HG03442 (cell line): ENCODE results near the gene TTC39C.

Experiments used
- ATAC-seq: cut with Tn5 transposase; IDR thresholded peaks from one replicate; pipeline ENCODE4 v1.9.1; 2021; ENCODE audit warnings: mild to moderate bottlenecking, moderate library complexity; ENCODE audit not compliant: unreplicated experiment

TTC39C gene

GRCh38 chr18:23990474-23991410 is 23.8 kb upstream of the TTC39C start:
- ATAC-seq, result no peak

DNA sequence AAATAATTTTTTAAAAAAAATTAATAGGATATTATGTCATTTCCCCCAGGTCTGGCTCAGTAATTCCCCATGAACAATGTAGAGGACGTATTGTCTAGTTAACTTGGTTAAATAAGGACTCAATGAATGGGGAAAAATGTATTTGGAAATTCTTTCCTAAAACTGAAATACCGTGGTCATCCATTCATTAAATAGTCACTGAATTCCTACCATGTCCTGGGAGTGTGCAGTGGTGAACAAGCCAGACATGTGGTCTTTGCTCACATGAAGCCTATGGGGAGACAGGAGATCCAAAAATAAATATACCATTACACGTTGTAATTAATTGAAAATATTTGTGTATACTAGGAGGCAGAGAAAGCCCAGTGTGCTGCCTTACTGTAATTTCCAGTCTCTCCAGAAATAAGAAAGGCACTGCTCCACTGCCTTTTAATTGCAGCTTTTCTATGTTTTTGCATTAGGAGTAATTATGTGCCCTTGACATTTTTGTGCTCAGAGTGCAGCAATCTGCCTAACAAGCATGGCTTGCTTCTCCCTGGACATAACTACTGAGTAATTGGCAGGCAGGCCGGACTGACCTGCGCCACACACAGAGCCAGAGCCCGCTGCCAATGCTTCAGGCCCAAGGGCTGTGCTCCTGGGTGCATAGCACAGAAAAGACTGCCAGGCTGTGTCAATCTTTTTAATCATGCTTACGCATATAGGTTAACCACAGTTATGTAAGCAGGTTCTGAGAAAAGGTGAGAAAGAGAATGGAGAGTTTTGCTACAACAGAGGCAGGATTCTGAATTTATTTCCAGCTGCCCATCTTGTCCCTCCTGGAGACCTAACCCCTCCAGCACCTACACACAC is 22.2 kb upstream of the TTC39C start:
- ATAC-seq, result no peak

DNA sequence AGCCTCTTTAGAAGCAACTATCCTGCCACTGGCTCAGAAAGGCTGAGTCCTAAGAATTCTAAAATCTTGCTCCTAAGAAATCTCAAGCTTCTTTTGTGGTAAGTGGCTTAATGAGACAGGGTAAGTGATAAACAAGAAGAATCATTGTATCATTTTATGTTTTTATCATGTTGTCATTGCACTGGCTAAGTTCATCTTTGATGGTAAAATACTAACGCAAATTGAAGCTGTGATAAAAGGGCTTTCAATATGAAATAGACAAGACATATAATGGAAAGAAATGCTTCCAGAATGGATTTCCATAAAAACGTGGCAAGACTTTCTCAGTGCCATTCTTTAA is 21.6 kb upstream of the TTC39C start:
- ATAC-seq, result no peak

DNA sequence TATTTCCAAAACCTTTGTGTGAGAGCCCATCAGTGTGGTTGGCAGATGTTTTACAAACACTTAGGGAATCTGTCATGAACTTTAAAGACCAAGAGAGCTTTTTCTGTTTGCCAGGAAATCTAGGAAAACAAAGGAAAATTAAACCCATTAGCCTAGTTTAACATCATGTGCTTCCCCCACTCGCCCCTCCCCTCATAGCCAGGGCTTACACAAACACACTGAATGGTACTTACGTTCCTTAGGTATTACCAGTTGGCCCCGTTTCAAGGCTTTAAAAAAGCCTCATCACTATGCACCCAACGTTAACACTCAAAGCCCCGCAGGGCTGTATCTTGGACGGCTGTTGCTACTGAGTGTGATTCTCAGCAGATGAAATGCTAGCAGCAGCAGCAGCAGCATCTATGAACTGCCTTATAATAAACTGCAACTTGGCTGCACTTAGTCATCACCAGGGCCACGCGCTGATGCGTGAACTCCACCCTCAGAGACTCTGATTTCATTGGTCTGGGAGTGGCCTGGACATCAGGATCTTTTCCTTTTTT is 20.1 kb upstream of the TTC39C start:
- ATAC-seq, result peak; percentile 47

DNA sequence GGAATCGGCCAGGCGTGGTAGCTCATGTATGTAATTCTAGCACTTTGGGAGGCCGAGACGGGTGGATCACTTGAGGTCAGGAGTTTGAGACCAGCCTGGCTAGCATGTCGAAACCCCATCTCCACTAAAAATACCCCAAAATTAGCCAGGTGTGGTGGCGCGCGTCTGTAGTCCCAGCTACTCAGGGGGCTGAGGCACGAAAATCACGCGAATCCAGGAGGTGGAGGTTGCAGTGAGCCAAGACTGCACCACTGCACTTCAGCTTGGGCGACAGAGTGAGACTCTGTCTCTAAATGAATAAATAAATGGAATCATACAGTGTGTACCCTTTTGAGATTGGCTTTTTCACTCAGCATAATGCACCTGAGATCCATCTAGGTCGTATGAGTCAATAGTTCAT is 19.4 kb upstream of the TTC39C start:
- no peak for ATAC-seq

DNA sequence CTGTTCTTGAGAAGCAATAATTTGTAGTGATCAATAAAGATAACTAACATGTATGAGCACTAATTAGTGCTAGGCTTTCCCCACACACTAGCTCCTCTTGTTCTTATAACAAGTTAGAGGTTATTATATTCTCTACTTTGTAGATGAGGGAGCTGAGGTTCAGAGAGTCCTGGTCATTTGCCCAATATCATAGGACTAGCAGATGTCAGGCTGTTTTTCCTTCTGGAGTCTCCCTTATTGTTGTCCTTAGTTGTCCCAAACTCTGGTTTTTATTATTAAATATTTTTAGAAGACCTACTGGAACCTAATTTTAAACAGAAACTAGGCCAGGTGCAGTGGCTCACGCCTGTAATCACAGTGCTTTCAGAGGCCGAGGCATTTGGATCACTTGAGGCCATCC is 16.5 kb upstream of the TTC39C start:
- ATAC-seq, result no peak

DNA sequence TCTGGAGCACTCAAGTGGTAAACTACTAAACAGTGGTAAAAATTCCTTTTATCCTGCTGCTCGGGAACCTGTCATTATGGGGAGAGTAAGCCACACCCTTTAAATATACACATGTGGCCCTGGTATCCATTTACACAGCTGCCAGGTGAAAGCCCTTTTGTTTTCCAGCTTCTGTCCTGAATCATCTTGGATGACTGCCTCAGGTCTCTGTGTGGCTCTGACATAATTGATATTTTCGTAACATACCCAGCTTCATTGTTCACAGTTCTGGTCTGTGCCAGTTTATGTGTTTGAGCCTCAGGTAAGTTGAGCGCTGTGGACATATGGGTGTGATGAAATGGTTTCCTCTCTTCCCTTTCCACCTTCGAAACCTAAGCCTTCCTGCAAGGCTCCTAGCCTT is 15.7 kb upstream of the TTC39C start:
- no peak for ATAC-seq

GRCh38 chr18:24000613-24001490 is 13.7 kb upstream of the TTC39C start:
- peak; percentile 55 for ATAC-seq

DNA sequence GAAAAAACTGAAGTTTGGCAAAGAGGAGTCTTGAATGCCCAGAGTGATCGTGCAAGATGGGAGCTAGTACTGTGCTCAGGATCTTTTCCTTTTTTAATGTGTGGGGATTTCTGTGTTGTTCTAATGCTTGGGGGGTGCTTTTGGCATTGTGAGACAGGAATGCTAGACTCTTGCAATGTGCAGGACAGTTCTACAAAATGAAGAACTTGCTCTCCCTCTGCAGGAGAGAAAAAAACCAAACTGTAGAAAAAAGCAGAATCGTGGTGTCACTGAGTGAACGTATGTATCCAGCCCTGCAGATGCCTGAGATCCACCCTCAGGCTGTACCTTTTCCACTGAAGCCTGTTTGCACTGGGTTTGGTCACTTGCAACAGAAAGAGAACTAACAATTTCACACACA is 12.1 kb upstream of the TTC39C start:
- no peak for ATAC-seq

GRCh38 chr18:24003288-24003687 is 11.3 kb upstream of the TTC39C start:
- no peak for ATAC-seq

GRCh38 chr18:24003903-24004640 is 10.5 kb upstream of the TTC39C start:
- ATAC-seq, result no peak

DNA sequence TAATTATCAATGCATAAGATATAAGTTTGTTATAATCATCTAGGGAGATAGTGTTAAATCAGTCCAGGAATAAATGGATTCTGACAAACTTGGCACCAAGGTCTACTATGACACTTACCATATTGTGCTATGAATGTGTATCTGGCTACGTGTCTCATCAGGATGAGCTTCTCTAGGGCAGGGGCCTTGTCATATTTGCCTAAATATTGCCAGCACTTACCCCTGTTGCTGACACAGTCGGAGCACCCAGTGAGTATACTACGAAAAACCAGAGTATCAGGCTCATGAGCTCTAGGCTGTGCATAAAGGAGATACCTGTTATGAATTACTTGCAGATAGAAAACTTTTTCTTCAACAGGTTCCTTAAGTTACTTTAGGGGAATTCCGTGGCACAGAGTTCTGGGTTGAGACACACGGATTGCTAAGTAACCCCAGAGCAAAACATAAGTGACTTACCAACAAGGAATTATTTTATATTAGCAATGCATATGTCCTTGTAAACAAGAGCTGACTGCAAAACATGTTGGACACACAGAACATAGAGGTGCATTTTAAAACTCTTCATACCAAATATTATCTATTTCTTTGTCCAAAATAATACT is 7.7 kb upstream of the TTC39C start:
- no peak for ATAC-seq

DNA sequence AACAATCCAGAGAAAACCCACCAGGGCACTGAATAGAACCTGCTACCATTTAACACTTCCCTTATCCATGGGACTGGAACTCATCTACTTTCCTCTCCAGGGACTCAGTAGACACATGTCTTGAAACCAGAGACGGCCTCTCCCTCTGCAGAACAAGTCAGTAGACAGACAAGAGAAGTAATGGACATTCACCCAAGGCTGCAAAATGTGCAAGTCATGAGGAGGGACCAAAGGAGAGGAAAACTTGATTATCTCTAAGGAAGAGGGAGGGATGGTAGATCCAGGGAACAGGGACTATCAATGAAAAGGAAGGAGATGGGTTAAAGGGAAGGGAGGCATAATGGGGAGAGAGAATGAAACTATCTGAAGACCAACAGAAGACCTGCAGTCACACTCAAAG is 5.3 kb upstream of the TTC39C start:
- no peak for ATAC-seq

- peak; percentile 52 for ATAC-seq
These were observed 4.8 kb upstream of the TTC39C start for GRCh38 chr18:24009651-24010333.

GRCh38 chr18:24010673-24011072 is 3.9 kb upstream of the TTC39C start:
- ATAC-seq, result no peak

GRCh38 chr18:24011123-24011917 is 3.2 kb upstream of the TTC39C start:
- no peak for ATAC-seq

DNA sequence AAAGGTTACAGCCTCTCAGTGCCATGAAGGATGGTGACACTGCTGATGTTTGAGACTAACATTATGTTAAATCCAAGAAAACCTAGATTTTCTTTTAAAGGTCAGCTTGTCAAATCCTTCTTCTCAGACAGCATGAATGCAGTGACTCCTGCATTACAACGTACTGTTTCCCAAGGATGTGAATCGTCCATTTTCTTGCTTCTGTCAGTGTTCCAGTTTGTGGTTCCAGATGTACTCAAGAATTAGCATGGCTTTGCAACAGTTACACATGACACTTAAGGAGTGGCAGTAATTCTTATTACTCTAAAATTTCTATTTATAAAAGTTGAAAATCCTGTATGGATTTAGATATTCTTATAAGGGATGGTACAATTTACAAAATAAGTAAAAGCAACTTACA is 1.5 kb upstream of the TTC39C start:
- no peak for ATAC-seq

DNA sequence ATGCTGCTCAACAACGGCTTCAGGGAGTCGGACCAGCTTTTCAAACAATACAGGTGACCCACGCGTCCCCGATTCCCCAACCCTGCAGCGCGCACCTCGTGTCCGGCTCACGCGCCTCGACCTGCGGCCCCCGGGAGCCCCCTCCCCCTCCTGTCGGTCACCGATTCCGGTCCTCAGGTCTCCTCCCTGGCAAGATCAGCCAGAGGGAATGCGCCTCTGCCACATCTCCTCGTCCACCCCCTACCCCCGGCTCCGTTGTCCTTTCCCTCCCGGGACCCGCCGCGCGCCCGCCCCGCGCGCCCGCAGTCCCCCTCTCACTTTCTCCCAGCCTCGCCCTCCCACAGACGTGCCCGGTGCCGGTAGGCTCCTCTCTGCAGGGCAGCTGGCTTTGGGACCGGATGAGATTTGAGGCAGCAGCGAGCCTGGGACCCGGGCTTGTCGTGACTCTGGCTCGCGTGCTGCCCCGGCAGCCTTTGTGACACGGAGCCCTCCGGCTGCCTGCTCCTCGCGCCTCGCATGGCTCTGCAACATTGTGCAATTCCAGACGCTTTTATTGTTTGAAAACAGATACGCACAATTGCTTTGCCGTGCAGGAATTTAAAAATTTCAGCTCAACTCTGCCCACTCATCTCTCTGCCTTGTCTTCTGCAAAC is 558 bp downstream of the TTC39C start:
- peak; percentile 2 for ATAC-seq
